GM23338 (cell line): ENCODE data around the gene TRIP10. TPM values are rescaled to one million over a fixed set of nuclear protein-coding genes. Genes with fewer than 3 reads are reported as not detected.

Experiments
- ATAC-seq: fragments of 200-7000 bp; cut with Tn5 transposase; 3 replicates; pipeline ENCODE4 v1.9.1; 2020
- DNase-seq: peaks from one replicate; pipeline ENCODE4 v3.0.0-alpha.2; 2015; ENCODE audit warnings: low spot score
- H2AFZ ChIP-seq: fragments of 200-600 bp; sonication (generic); 2 replicates; pipeline ENCODE4 v1.8.0; 2016; ENCODE audit warnings: antibody characterized with exemption, mild to moderate bottlenecking, moderate library complexity
- H3F3A ChIP-seq: fragments of 200-600 bp; sonication (generic); replicated peaks from 2 replicates; pipeline ENCODE4 v1.8.0; 2017; ENCODE audit warnings: antibody characterized with exemption, mixed run types, low read depth
- H3K27ac ChIP-seq: fragments of 200-600 bp; sonication (generic); 2 replicates; pipeline ENCODE4 v1.6.1; 2016; ENCODE audit warnings: low read depth
- H3K27me3 ChIP-seq: fragments of 200-600 bp; sonication (generic); 2 replicates; pipeline ENCODE4 v1.8.0; 2016; ENCODE audit warnings: mild to moderate bottlenecking, mixed run types, moderate library complexity; ENCODE audit not compliant: insufficient read depth
- H3K36me3 ChIP-seq: fragments of 200-600 bp; sonication (generic); 2 replicates; pipeline ENCODE4 v1.8.0; 2016; ENCODE audit warnings: mild to moderate bottlenecking; ENCODE audit not compliant: insufficient read depth
- H3K4me1 ChIP-seq: fragments of 200-600 bp; sonication (generic); 2 replicates; pipeline ENCODE4 v1.8.0; 2016; ENCODE audit warnings: mild to moderate bottlenecking, moderate library complexity; ENCODE audit not compliant: insufficient read depth
- H3K4me2 ChIP-seq: fragments of 200-600 bp; sonication (generic); 2 replicates; pipeline ENCODE4 v1.7.1; 2017; ENCODE audit warnings: mixed run types
- H3K4me3 ChIP-seq: fragments of 200-600 bp; sonication (generic); 2 replicates; pipeline ENCODE4 v1.6.1; 2016; ENCODE audit warnings: mixed run types
- H3K79me2 ChIP-seq: fragments of 200-600 bp; sonication (generic); replicated peaks from 2 replicates; pipeline ENCODE4 v1.8.0; 2017; ENCODE audit warnings: mild to moderate bottlenecking; ENCODE audit not compliant: insufficient read depth
- H3K9me2 ChIP-seq: fragments of 200-600 bp; sonication (generic); 2 replicates; pipeline ENCODE4 v1.8.0; 2017; ENCODE audit not compliant: insufficient read depth
- H4K20me1 ChIP-seq: fragments of 200-600 bp; sonication (generic); replicated peaks from 2 replicates; pipeline ENCODE4 v1.8.0; 2017; ENCODE audit warnings: mild to moderate bottlenecking; ENCODE audit not compliant: insufficient read depth
- H3K27ac Mint-ChIP-seq: 2 replicates; pipeline ENCODE4 v1.8.0; 2020; ENCODE audit warnings: inconsistent platforms, mild to moderate bottlenecking, moderate library complexity, mixed read lengths
- H3K27me3 Mint-ChIP-seq: 3 replicates; pipeline ENCODE4 v1.8.0; 2022; ENCODE audit warnings: low read depth, mild to moderate bottlenecking, moderate library complexity, mixed read lengths, inconsistent platforms; ENCODE audit not compliant: insufficient read depth, poor library complexity
- H3K36me3 Mint-ChIP-seq: 3 replicates; pipeline ENCODE4 v1.8.0; 2021; ENCODE audit warnings: low read depth, mild to moderate bottlenecking, inconsistent platforms, moderate library complexity, mixed read lengths
- H3K4me1 Mint-ChIP-seq: 3 replicates; pipeline ENCODE4 v1.8.0; 2020; ENCODE audit warnings: mild to moderate bottlenecking, inconsistent platforms, mixed read lengths
- H3K4me3 Mint-ChIP-seq: 3 replicates; pipeline ENCODE4 v1.8.0; 2021; ENCODE audit warnings: moderate library complexity, mild to moderate bottlenecking, inconsistent platforms, mixed read lengths
- H3K9me3 Mint-ChIP-seq: 3 replicates; pipeline ENCODE4 v1.8.0; 2020; ENCODE audit warnings: moderate library complexity, mild to moderate bottlenecking, inconsistent platforms, mixed read lengths
- ETS1 ChIP-seq: IDR thresholded peaks from 2 replicates; pipeline ENCODE4 v1.6.1; 2016; ENCODE audit warnings: antibody characterized with exemption
- EZH2phosphoT487 ChIP-seq: fragments of 200-600 bp; sonication (generic); IDR thresholded peaks from one replicate; pipeline ENCODE4 v1.8.1; 2018; ENCODE audit warnings: antibody characterized with exemption; ENCODE audit not compliant: unreplicated experiment
- JUNB ChIP-seq: IDR thresholded peaks from one replicate; pipeline ENCODE4 v1.6.1; 2016; ENCODE audit warnings: antibody characterized with exemption; ENCODE audit not compliant: unreplicated experiment
- NANOG ChIP-seq: IDR thresholded peaks from 2 replicates; pipeline ENCODE4 v1.6.1; 2016; ENCODE audit warnings: antibody characterized with exemption, borderline replicate concordance
- POLR2AphosphoS5 ChIP-seq: IDR thresholded peaks from 2 replicates; pipeline ENCODE4 v1.6.1; 2016; ENCODE audit warnings: antibody characterized with exemption, low read depth
- STAT1 ChIP-seq: IDR thresholded peaks from one replicate; pipeline ENCODE4 v1.6.1; 2016; ENCODE audit warnings: antibody characterized with exemption; ENCODE audit not compliant: unreplicated experiment
- ZNF114 ChIP-seq: fragments of 250-450 bp; sonication (Bioruptor Pico); IDR thresholded peaks from 2 replicates; pipeline ENCODE4 v1.5.0; 2020; ENCODE audit warnings: mild to moderate bottlenecking, moderate library complexity
- ZNF331 ChIP-seq: fragments of 250-450 bp; sonication (Bioruptor Pico); IDR thresholded peaks from 2 replicates; pipeline ENCODE4 v1.5.0; 2020; ENCODE audit warnings: low read depth, mild to moderate bottlenecking, moderate library complexity
- polyA plus RNA-seq: library from polyadenylated mRNA; unstranded; fragments of >200 nt; fragmentation: Nextera tagmentation; extraction: Ambion mirVana; gene quantifications from 2 replicates; pipeline ENCODE4 v1.2.1, GENCODE V29; 2016
- total RNA-seq: library from RNA; depleted of rRNA; stranded (reverse); fragments of >200 nt; shearing (Covaris generic); gene quantifications from 2 replicates; pipeline ENCODE4 v1.2.3, GENCODE V29; 2014
- TF ChIP-seq, protein P1 (sequence below): fragments of 250-450 bp; sonication (Bioruptor Pico); IDR thresholded peaks from 2 replicates; pipeline ENCODE4 v1.5.0; 2020; ENCODE audit warnings: mild to moderate bottlenecking, moderate library complexity

The TRIP10 gene
- total and polyA plus RNA-seq, 2 experiments from 2014 or later: 56.8 to 68.5 TPM

- TF ChIP-seq POLR2AphosphoS5: no peak
- TF ChIP-seq EZH2phosphoT487: no peak
- TF ChIP-seq STAT1: no peak
- no peak for TF ChIP-seq ZNF114 (CRISPR knock-in tag)
- TF ChIP-seq, protein P1, sequence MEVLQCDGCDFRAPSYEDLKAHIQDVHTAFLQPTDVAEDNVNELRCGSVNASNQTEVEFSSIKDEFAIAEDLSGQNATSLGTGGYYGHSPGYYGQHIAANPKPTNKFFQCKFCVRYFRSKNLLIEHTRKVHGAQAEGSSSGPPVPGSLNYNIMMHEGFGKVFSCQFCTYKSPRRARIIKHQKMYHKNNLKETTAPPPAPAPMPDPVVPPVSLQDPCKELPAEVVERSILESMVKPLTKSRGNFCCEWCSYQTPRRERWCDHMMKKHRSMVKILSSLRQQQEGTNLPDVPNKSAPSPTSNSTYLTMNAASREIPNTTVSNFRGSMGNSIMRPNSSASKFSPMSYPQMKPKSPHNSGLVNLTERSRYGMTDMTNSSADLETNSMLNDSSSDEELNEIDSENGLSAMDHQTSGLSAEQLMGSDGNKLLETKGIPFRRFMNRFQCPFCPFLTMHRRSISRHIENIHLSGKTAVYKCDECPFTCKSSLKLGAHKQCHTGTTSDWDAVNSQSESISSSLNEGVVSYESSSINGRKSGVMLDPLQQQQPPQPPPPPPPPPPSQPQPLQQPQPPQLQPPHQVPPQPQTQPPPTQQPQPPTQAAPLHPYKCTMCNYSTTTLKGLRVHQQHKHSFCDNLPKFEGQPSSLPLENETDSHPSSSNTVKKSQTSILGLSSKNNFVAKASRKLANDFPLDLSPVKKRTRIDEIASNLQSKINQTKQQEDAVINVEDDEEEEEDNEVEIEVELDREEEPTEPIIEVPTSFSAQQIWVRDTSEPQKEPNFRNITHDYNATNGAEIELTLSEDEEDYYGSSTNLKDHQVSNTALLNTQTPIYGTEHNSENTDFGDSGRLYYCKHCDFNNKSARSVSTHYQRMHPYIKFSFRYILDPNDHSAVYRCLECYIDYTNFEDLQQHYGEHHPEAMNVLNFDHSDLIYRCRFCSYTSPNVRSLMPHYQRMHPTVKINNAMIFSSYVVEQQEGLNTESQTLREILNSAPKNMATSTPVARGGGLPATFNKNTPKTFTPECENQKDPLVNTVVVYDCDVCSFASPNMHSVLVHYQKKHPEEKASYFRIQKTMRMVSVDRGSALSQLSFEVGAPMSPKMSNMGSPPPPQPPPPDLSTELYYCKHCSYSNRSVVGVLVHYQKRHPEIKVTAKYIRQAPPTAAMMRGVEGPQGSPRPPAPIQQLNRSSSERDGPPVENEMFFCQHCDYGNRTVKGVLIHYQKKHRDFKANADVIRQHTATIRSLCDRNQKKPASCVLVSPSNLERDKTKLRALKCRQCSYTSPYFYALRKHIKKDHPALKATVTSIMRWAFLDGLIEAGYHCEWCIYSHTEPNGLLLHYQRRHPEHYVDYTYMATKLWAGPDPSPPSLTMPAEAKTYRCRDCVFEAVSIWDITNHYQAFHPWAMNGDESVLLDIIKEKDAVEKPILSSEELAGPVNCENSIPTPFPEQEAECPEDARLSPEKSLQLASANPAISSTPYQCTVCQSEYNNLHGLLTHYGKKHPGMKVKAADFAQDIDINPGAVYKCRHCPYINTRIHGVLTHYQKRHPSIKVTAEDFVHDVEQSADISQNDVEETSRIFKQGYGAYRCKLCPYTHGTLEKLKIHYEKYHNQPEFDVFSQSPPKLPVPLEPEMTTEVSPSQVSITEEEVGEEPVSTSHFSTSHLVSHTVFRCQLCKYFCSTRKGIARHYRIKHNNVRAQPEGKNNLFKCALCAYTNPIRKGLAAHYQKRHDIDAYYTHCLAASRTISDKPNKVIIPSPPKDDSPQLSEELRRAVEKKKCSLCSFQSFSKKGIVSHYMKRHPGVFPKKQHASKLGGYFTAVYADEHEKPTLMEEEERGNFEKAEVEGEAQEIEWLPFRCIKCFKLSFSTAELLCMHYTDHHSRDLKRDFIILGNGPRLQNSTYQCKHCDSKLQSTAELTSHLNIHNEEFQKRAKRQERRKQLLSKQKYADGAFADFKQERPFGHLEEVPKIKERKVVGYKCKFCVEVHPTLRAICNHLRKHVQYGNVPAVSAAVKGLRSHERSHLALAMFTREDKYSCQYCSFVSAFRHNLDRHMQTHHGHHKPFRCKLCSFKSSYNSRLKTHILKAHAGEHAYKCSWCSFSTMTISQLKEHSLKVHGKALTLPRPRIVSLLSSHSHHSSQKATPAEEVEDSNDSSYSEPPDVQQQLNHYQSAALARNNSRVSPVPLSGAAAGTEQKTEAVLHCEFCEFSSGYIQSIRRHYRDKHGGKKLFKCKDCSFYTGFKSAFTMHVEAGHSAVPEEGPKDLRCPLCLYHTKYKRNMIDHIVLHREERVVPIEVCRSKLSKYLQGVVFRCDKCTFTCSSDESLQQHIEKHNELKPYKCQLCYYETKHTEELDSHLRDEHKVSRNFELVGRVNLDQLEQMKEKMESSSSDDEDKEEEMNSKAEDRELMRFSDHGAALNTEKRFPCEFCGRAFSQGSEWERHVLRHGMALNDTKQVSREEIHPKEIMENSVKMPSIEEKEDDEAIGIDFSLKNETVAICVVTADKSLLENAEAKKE (CRISPR knock-in tag): no peak
These were observed 28.5 kb upstream of the TRIP10 start (continued) for GRCh38 chr19:6711078-6711361.

- Histone ChIP-seq H4K20me1 (no peaks in the 10 kb centered on the region), H3K9me2 (no peaks in the 10 kb centered on the region), H3K4me2 (no peak overlapping the region), H3K79me2 (no peaks in the 10 kb centered on the region), H3K36me3 (no peaks in the 10 kb centered on the region), H3K27me3 (peaks cover 21% of the 10 kb centered on the region), H3K27ac (no peak overlapping the region), H3K4me3 (no peak overlapping the region), H2AFZ (no peak overlapping the region), H3K4me1 (peaks cover 2% of the 10 kb centered on the region; the same call in 1 of the 2 replicates), H3F3A (no peaks in the 10 kb centered on the region)
- no peak overlapping the region for H3K27ac Mint-ChIP-seq
- H3K36me3 Mint-ChIP-seq: peaks cover 33% of the 10 kb centered on the region
- no peak overlapping the region; the same call in 2 of the 3 replicates for H3K4me3 Mint-ChIP-seq
- DNase-seq: no peak
- no peaks in the 10 kb centered on the region for H3K4me1 Mint-ChIP-seq
- H3K27me3 Mint-ChIP-seq: peaks cover 13% of the 10 kb centered on the region
- no peak for ATAC-seq
- peaks cover 85% of the 10 kb centered on the region for H3K9me3 Mint-ChIP-seq
- TF ChIP-seq POLR2AphosphoS5 (no peak), JUNB (no peak), ETS1 (no peak), STAT1 (no peak), ZNF331 (CRISPR knock-in tag) (no peak), NANOG (no peak)
- TF ChIP-seq, protein P1 (CRISPR knock-in tag): no peak
These were observed 27.9 kb upstream of the TRIP10 start for GRCh38 chr19:6711605-6712004.
